RWPE2 (cell line): Measurements from ENCODE around the gene LAMA5.

Experiments used
- ATAC-seq: fragments of 200-7000 bp; cut with Tn5 transposase; 3 replicates; pipeline ENCODE4 v1.9.1; 2021; ENCODE audit warnings: low read depth
- DNase-seq: peaks from one replicate; pipeline ENCODE4 v3.0.0-alpha.2; 2020; ENCODE audit warnings: low spot score
- H3K27ac ChIP-seq: fragments of 450-650 bp; 2 replicates; pipeline ENCODE4 v1.5.1; 2017; ENCODE audit warnings: mild to moderate bottlenecking; ENCODE audit not compliant: poor library complexity, severe bottlenecking
- H3K27me3 ChIP-seq: fragments of 250-450 bp; sonication (Bioruptor Pico); 2 replicates; pipeline ENCODE4 v1.5.1; 2021; ENCODE audit warnings: mild to moderate bottlenecking, moderate library complexity; ENCODE audit not compliant: insufficient read depth, poor library complexity, severe bottlenecking
- H3K36me3 ChIP-seq: fragments of 250-450 bp; sonication (Bioruptor Pico); 2 replicates; pipeline ENCODE4 v1.5.1; 2020; ENCODE audit warnings: low read depth, mild to moderate bottlenecking, moderate library complexity
- H3K4me1 ChIP-seq: fragments of 250-450 bp; sonication (Bioruptor Pico); 2 replicates; pipeline ENCODE4 v1.5.1; 2021; ENCODE audit warnings: mild to moderate bottlenecking, moderate library complexity; ENCODE audit not compliant: insufficient read depth, poor library complexity, severe bottlenecking
- H3K4me3 ChIP-seq: fragments of 250-450 bp; sonication (Bioruptor Pico); 2 replicates; pipeline ENCODE4 v1.5.1; 2021; ENCODE audit warnings: mild to moderate bottlenecking, moderate library complexity; ENCODE audit not compliant: severe bottlenecking
- H3K9me3 ChIP-seq: fragments of 250-450 bp; sonication (Bioruptor Pico); 2 replicates; pipeline ENCODE4 v1.5.1; 2021; ENCODE audit warnings: mild to moderate bottlenecking, moderate library complexity; ENCODE audit not compliant: severe bottlenecking
- CTCF ChIP-seq: fragments of 450-650 bp; IDR thresholded peaks from one replicate; pipeline ENCODE4 v1.5.1; 2017; ENCODE audit warnings: mild to moderate bottlenecking, moderate library complexity; ENCODE audit not compliant: poor library complexity, severe bottlenecking

Gene LAMA5

DNA sequence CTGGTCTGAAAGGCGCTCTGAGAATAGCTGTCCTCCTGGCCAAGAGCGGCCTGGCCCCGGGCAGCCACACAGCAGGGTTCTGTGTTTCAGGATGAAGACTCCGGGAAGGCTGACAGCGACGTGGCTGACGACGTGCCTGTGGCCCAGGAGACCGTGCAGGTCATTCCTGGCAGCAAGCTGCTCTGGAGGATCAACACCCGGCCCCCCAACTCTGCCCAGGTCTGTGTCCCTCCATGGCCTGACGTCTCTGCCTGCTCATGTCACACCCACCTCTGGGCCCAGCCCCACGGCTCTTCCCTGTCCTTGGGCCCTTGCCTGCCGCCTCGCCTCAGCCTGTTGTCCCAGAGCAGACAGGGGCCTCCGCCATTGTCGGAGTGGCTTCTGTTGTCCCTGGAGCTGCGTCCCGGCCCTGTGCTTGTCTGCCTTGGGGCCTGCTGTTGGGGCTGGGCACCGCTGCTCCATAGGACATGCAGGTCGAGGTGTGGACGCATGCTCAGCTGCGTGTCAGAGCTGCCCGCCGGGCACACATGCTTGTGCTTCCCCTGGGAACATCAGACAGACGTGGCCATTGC, 80.5 kb downstream of the LAMA5 start:
- DNase-seq (no peak), ATAC-seq (no peak)
- Histone ChIP-seq H3K27me3 (no peaks in the 10 kb centered on the region), H3K36me3 (peaks cover 79% of the 10 kb centered on the region), H3K4me1 (no peaks in the 10 kb centered on the region), H3K4me3 (no peak overlapping the region), H3K27ac (no peak overlapping the region), H3K9me3 (no peaks in the 10 kb centered on the region)
- TF ChIP-seq CTCF: no peak

DNA sequence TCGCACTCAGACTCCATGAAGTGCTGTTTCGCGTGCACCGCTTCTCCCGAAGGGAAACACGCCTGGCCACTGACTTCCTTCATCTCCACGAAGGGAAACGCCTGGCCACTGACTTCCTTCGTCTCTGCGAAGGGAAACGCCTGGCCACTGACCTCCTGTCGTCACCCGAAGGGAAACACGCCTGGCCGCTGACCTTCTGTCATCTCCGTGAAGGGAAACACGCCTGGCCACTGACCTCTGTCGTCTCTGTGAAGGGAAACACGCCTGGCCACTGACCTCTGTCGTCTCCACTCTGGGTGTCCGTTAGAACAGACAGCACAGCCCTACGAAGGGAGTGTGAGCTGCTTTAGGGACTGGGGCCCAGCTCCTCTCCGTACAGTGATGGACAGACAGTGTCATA, 81.4 kb downstream of the LAMA5 start:
- H3K27ac ChIP-seq: no peak overlapping the region
- no peak overlapping the region for H3K4me3 ChIP-seq
- no peak for ATAC-seq
- no peaks in the 10 kb centered on the region for H3K27me3 ChIP-seq
- no peak for DNase-seq
- no peak for TF ChIP-seq CTCF
- H3K36me3 ChIP-seq: peaks cover 80% of the 10 kb centered on the region
- no peaks in the 10 kb centered on the region for H3K9me3 ChIP-seq
- H3K4me1 ChIP-seq: no peaks in the 10 kb centered on the region

DNA sequence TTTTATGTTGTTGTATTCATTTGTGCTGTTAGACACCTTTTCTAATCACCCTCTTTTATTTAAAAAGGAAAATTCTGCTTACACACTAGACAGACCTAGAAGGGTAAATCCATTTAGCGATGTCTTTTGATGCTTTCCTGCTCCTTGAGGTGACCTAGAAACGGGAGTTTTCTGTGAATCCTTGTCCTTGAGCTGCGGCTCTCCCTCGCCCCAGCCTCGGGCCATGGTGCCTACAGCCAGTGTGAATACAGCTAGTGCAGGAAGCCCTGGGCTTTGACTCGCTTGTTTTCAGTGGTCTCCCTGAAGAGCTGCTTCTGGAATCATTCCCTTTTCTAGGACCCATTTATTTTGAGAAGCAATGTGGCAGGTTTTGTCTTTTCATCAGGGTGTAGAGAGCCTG, 82.0 kb downstream of the LAMA5 start:
- Histone ChIP-seq H3K27me3 (no peaks in the 10 kb centered on the region), H3K27ac (no peak overlapping the region), H3K4me3 (no peak overlapping the region), H3K4me1 (no peaks in the 10 kb centered on the region), H3K9me3 (no peaks in the 10 kb centered on the region), H3K36me3 (peaks cover 84% of the 10 kb centered on the region)
- ATAC-seq (no peak), DNase-seq (no peak)
- no peak for TF ChIP-seq CTCF

DNA sequence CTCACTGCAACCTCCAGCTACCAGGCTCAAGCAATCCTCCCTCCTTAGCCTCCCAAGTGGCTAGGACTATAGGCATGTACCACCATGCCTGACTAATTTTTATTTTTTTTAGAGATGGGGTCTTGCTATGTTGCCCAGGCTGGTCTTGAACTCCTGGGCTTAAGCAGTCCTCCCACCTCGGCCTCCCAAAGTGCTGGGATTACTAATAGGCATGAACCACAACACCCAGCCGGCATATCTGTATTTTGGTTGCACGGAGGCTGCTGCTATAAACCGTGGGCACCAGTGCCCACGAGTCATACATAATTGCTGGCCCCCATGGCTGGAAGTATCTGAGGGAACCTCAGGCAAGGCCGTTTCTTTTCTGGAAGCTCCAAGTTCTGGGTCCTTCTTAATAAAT, 82.7 kb downstream of the LAMA5 start:
- Histone ChIP-seq H3K4me3 (no peak overlapping the region), H3K4me1 (no peaks in the 10 kb centered on the region), H3K9me3 (no peaks in the 10 kb centered on the region), H3K27ac (no peak overlapping the region), H3K27me3 (no peaks in the 10 kb centered on the region), H3K36me3 (peaks cover 84% of the 10 kb centered on the region)
- DNase-seq: no peak
- ATAC-seq: no peak
- TF ChIP-seq CTCF: no peak

DNA sequence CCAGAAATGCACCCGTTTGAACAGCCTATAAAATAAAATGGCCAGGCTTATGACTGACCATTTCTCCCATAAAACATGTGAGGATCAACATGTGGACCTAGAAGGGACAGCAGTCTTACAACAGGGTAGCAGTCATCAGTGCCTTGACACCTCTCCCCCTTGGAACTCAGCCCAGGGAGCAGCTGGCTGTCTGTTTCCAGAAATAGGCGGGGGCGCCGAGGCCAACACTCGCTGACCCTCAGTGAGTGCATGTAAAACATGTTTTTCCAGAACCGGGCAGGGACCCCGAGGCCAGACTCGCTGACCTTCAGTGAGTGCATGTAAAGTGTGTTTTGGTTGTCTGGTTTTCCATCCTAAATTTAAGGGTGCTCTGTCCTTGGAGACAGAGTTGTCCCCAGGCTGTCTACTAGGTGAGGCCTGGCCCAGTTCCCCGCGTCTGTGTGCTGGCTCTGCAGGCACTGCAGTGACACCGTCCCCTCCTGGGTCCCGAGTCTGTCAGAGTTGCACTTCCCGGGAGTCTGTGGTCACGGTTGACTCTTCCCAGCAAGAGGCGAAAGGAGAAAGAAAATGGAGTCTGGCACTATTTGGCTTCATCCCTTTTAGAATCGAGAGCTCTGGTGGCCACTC, 84.1 kb downstream of the LAMA5 start:
- no peaks in the 10 kb centered on the region for H3K4me1 ChIP-seq
- H3K9me3 ChIP-seq: no peaks in the 10 kb centered on the region
- ATAC-seq (no peak), DNase-seq (no peak)
- no peaks in the 10 kb centered on the region for H3K27me3 ChIP-seq
- H3K27ac ChIP-seq: no peak overlapping the region
- H3K36me3 ChIP-seq: peaks cover 83% of the 10 kb centered on the region
- no peak for TF ChIP-seq CTCF
- H3K4me3 ChIP-seq: no peak overlapping the region
